NCI-H82 treated with DMSO at 0.1 percent for 48 hours (cell line): ENCODE data around the gene IBA57.
"Not testable (repeated sequence)": the region's sequence is repeated elsewhere in the genome, so short reads cannot be mapped to it uniquely, and the experiment has no call there.

ENCODE experiments used
- DNase-seq: peaks from one replicate; lab custom pipeline; 2025; ENCODE audit not compliant: unreplicated experiment; lab: John Stamatoyannopoulos, UW

The IBA57 gene

DNA sequence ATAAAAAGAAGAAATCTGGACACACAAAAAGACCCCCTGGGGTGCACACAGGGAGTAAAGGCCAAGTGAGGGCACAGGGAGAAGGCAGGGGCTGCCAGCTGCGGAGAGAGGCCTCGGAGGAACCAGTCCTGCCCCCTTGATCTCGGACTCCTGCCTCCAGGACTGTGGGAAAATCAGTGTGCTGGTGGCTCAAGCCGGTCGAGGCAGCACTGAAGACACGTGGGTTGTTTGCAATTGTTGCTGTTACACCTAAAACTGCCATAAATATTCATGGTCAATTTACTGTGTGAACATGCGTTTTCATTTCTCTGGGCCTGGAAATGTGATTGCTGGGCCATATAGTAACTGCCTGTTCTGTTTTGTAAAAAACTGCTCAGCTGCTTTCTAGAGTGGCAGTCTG is 18.5 kb downstream of the IBA57 start:
- no peak for DNase-seq

DNA sequence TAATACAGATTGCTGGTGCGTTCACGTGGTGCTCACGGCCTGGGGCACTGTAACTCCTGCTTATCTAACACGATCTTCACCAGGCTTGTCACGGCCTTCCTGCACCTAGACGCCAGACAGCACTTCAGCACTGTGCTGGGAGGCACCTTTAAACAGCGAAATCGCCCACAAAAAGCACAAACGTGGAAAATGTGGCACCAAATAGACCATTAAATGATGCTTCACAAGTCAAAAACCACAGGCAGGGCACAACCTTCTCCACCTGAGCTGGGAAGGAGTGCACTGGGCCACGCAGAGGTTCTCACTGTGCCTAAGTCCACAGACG is 20.0 kb downstream of the IBA57 start:
- no peak for DNase-seq

DNA sequence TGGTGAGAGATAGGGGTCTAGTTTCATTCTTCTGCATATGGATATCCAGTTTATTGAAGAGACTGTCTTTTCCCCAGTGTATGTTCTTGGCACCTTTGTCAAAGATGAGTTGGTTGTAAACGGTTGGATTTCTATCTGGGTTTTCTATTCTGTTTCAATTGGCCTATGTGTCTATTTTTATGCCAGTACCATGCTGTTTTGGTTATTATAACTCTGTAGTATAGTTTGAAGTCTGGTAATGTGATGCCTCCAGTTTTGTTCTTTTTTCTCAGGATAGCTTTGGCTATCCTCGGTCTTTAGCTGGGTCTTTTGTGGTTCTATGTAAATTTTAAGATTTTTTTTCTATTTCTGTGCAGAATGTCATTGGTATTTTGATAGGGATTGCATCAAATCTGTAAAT is 22.6 kb downstream of the IBA57 start:
- DNase-seq, result not testable (repeated sequence)

DNA sequence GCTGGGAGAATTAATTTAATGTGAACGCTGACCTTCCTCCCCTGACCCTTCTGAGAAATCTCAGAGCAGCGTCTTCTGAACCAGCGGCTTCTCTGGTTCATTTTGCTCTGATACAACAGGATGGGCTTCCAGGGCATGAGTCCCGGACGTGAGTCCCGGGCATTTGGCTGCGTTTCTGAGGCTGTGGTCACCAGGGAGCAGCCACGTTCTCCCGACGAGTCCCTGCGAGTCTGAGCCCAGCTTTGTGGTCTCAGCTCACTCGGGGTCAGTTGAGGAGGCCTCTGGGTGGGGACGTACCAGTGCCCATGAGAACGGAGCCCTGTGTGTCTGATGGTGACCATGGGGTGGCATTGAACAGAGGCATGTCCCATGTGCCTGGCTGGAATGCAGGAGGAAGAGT is 24.6 kb downstream of the IBA57 start:
- no peak for DNase-seq

DNA sequence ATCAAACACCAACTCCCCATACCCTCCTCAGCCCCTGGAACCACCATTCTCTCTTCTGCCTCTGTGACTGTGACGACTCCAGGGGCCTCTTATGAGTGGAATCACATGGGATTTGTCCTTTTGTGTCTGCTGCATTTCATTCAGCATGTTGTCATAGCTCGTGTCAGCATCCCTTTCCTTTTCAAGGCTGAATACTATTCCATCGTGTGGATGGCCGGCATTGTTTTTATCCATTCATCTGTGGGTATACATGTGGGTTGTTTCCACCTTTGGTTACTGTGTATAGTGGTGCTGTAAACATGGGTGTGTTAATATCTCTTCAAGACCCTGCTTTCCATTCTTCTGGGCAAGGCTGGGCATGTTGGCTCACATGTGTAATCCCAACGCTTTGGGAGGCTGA is 25.2 kb downstream of the IBA57 start:
- DNase-seq, result no peak

DNA sequence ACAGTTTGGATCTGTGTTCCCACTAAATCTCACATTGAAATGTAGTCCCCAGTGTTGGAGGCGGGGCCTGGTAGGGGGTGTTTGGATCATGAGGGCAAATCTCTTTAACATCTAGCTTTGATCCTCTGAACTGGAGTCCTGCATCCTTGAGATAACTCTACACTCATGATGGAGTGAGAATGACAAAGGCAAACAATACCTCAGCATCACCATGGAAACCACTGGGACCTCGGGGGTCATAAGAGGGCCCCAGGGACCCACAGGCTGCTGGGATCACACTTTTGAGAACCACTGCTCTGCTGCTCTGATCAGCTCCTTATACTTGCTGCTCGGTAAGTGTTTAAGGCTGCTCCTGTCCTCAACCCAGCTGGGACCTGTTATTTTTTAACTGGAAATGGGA is 28.8 kb downstream of the IBA57 start:
- no peak for DNase-seq

DNA sequence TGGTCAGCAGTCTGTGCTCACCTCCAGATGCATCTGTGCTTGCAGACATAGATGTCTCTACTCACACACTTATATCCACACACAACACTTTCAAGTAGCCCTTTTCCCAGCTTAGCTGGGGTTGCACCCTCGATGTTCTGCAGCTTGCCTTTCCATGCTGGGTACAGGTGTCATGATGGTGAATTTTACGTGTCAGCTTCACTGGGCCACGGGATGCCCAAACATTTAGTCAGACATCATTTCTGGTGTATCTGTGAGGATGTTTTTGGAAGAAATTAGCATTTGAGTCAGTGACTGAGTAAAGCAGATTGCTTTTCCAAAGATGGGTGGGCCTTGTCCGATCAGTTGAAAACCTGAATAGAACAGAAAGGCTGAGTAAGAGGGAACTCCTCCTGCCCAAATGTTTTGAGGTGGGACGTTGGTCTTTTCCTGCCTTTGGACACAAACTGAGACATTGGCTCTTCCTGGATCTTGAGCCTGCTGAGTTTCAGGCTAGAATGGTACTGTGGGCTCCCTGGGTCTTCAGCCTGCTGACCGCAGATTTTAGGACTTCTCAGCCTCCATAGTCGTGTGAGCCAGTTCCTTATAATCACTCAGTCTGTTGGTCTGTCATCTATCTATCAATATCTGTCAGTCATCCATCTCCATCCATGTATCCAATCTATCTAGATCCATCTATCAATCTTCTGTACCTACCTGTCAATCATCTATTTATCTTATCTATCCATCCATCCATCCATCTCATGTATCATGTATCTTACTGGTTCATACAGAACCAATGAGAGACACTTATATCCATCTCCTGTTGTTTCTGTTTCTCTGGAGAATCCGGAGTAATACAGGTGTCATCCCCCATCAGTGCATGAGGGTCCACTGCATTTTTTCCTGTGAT is 29.6 kb downstream of the IBA57 start:
- no peak for DNase-seq

DNA sequence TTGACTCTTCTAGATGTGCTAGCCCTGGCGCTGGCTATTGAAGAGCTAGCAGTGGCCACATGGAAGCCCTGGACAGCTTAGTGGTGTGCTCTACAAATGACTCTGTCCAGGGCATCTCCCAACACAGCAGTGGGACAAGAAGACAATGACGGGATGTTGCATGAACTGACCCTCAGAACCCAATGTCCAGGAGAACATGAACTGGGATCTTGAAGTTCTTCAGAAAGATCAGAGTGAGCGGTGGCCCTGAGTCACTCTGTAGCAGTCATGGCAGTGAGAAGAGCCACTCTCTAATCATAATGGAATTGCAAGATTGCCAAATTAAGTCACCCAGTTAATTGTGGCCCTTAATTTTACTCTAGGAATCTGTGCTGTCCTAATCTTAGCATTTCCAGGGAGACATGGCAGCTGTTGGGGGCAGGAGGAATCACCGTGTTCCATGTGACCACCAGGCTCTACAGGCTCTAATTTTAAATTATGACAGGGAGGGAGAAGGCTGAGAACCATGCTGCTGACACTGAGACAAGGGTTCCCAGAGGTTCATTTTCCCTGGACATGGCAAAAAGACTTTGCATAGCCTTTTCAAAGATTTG is 32.0 kb downstream of the IBA57 start:
- no peak for DNase-seq

DNA sequence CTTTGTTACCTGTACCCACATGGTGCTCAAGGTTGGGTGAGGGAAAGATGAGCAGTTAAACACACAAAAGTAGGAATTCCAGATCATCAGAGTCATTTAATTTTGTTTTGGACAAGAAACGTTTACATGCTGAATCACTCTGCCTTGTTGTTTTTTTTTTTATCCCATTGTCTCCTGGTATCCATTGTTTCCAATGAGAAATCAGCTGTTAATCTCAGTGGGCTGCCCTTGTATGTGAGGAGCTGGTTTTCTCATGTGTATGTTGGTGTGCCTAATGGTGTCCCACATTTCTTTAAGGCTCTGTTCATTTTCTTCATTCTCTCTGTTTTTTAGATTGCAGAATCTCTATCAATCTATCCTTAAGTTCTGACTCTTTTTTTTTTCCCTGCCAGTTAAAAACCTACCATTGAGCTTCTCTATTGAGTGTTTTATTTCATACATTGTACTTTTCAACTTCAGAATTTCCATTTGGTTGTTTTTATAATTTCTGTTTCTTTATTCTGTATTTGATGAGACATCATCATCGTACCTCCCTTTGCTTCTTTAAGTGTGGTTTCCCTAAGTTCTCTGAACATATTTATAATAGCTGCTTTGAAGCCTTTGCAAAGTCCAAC is 33.5 kb downstream of the IBA57 start:
- no peak for DNase-seq

DNA sequence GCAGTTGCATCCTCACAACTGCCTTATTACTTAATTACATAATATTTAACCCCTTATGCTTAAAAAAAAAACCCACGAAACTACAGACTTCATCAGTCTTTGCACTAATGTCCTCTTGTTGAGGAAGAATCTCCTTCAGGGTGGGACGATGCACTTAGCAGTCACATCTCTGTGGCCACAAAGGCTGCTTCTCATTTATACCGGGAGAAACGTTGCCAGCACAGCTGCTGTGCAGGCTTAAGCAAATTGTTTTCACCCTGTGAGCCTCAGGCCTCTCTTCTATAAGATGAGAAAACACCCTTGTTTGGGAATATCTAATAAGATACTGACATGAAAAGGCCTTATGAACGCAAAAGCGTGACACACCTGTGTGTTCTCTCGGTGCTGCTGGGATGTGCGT is 39.4 kb downstream of the IBA57 start:
- no peak for DNase-seq

DNA sequence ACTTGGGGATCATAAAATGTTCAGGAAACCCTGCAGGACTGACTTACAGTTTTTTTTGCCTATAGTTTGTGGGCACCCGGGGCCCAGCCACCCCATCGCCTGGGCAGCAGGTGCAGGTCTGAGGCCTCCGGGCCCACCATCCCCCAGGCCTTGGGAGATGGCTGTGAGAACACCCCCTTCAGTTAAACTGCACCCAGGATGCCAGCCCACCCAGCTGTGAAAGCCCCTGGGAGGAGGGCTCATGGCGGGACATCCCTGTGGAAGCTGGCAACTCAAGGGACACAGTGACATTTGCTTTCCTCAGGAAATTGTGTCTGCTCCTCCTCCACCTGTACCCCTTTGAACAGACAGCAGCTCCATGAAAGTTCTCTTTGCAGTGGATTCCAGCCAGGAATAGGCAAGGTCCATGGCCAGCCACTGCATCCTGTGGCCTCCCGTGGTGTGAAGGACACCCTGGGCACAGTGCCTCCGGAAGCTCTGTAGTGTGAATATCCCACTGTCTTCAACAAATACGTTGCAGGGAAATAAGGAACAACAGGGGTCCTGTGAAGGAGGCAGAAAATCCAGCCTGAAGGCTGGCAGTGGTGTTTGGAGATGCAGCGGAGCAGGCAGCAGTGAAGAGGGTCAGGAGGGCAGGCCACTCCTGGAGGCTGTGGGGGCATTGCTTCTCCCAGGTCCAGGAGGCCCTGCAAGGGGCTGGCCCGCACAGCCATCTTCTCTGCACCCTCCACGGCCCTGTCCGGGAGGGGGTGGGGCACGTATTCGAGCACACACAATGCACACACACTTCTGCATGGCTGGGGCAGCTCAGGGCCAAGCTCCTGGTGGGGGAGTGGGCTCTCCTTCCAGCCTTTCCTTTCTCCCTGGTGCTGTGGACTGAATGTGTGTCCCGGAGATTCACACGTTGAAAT is 40.2 kb downstream of the IBA57 start:
- DNase-seq, result no peak

DNA sequence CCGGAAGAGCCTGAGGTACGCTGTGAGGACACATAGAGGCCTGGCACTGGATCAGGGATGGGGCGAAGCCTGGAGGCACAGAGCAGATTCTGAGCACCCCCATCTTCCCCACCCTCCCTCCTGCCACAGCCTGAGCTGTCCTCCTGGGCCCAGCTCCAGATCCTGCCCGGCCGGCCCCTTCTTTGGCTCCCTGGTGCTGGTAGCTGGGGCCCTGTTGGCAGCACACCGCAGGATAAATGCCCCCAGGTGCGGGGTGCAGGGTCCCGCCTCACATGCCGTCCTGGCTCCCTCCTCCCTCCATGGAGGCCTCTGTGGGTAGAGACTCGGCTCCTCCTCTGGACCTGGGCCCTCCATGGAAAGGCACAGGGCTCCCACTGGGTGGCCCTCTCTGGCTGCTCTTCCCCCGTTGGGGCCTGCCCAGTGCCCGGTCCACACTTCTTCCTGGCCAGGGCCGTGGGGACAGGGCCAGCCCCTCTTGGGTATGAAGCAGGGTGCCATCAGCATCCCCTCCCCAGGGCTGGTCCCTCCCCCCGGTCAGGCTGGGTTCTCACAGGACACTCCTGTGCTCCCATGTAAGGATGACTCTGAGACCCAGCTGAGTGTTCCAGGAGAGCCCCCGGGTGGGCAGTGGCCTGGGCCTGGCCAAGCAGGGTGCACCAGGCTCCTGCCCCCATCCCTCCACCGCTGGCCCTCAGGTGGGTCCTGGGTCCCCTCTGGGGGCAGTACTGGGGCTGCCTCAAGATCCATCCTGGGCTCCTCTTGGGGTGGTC is 41.2 kb downstream of the IBA57 start:
- DNase-seq, result no peak

DNA sequence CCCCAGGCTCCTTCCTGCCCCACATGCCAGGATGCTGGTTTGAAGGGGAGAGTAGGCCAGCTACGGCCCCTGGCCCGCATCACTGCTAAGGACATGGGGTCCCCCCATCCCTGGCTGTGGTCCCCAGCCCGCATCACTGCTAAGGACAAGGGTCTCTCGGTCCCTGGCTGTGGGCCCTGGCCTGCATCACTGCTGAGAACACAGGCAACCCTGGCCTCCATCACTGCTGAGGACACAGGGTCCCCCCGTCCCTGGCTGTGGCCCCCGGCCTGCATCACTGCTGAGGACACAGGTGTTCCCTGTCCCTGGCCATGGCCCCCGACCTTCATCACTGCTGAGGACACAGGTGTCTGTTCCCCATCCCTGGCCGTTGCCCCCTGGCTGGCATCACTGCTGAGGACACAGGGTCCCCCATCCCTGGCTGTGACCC is 41.8 kb downstream of the IBA57 start:
- no peak for DNase-seq

DNA sequence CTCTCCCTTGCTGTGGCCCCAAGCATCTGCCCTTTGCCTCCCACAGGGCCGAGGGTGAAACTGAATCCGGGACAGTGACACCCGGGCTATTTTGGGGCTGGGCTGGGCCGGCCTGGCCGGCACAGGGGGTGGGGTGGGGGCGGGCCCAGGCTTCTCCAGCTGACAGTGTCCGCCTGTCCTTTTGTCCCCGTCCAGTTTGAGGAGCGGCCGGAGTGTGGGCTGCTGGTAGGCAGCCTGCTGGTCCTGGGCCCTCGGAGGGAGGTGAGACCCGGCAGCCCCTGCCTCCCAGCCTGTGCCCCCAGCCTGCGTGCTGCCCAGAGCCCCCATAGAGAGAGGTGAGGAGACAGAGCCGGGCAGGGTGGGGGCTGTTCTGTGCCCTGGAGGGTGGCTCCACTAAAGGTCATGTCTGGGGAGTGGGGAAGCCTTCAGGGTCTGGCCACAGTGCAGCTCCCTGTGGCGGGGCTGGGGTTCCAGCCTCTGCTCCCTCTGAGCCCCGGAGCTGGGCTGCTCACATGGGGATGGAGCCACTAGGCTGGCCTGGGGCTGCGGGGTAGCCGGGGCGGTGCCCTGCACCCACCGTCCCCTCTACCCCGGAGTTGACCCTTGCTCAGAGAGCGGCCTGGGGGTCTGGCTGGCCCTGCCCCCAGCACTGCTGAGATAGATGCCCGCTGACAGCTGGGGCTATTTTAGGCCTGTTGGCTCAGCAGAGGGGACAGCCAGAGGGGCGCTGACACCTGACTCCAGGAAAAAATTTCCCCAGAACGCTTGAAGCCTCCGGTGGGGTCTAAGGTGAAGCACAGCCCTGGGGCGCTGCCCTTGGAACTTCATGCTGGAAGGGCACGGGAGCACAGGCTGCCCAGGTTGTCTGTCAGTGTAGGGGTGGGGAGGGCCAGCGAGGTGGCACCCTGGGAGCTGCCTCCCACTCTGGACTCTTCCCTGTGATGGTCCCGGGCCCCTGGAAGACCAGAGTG is 42.5 kb downstream of the IBA57 start, which contains the start of gene OBSCN:
OBSCN (plus strand) TSS at position 194 of the 971 bp plus-strand sequence. CDS start 3,740 bp downstream, outside the sequence.
- DNase-seq, result no peak

DNA sequence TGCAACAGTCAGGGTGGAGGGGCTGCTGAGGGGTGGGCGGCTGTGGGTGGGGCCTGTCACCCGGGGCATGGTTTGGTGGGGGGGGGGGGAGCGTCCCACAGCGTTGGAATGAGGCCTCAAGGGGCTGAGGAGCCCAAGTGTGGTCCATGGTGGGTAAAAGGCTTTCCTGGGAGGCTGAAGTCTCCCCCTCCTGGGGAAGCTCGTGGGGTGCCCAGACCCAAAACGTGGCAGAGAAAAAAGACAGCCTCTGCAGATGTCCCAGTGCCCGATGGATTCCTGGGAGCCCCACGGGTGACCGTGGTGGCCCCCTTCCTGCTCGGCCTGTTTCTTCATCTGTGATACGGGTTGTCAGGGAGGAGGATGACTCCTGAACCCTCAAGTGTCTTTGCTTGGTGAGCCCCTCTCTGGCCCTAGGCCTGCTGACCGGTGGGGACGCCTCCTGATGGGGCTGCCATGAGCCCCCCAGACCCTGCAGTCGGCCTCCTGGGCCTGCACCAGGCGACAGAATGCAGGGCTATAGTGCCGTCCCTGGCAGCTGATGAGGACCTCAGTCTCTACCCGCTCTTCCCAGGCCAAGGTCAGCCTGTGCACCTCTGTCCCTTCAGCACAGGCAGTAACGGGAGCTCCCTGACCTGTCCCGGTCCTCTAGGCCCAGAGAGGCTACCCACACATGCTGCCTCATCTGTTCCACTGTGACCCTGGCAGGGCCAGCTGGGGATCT is 43.4 kb downstream of the IBA57 start:
- no peak for DNase-seq

DNA sequence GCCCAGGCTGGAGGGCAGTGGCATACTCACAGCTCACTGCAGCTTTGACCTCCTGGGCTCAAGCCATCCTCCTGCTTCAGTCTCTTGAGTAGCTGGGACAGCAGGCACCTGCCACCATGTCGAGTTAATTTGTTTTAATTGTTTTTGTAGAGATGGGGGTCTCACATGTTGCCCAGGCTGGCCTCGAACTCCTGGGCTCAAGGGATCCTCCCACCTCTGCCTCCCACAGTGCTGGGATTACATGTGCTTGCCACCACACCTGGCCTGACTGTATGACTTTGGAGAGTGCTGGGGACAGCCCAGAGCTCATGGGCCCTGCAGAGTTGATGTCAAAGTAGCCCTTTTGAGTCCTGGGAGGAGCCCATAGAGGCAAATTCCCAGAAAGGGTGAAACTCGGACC is 44.1 kb downstream of the IBA57 start:
- DNase-seq, result no peak

DNA sequence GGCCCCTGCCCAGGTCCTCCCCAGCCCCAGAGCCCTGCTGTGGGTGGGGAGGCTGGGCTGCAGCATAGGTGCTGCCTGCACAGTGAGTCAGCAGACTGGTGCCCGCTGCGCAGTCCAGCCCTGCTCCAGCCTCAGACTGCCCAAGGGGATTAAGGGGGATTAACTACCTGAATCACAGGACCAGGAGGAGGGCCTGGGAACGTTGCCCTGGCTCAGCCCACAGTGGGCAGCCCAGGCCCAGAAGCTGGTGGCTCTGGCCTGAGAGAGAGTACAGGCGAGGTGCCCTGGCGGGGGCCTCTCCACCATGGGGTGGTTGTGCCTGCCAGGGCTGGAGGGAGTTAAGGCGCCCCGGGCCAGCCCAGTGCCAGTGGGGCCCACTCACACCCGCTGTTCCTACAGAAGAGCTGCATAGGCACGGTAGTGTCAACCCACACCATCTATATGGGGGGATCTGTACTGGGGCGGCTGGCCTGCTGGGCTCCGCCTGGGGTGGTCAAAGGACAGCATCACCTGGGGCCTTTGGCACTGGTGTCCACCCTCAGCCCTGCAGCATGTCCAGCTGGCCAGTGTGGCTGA is 44.6 kb downstream of the IBA57 start:
- no peak for DNase-seq
